ENCODE results near the gene DAPP1. TPM values are rescaled to one million over a fixed set of nuclear protein-coding genes. Genes with fewer than 3 reads are reported as not detected.

The DAPP1 gene
- total and polyA plus RNA-seq, 3 experiments from 2014 or later, result 10.3 to 20.9 (median 18.8) TPM

Other genes starting within 250 kb of the DAPP1 start
- gene MTTP, start 242.0 kb upstream of the DAPP1 start, total RNA-seq, result not detected
- not detected for gene MTTP, start 242.0 kb upstream of the DAPP1 start, polyA plus RNA-seq
- not detected for gene C4orf54, start 159.0 kb upstream of the DAPP1 start, total RNA-seq
- not detected for gene C4orf54, start 159.0 kb upstream of the DAPP1 start, polyA plus RNA-seq
- gene LAMTOR3, start 77.6 kb downstream of the DAPP1 start, total RNA-seq, result 10 to 100 TPM; 35.7 to 37.9 TPM
- 39.0 TPM for gene LAMTOR3, start 77.6 kb downstream of the DAPP1 start, polyA plus RNA-seq
- 10 to 100 TPM; 43.8 to 46.5 TPM for gene DNAJB14, start 129.8 kb downstream of the DAPP1 start, total RNA-seq
- 63.3 TPM for gene DNAJB14, start 129.8 kb downstream of the DAPP1 start, polyA plus RNA-seq
- gene H2AZ1, start 133.4 kb downstream of the DAPP1 start, total RNA-seq, result 100 to 1,000 TPM; 494 to 515 TPM
- 372 TPM for gene H2AZ1, start 133.4 kb downstream of the DAPP1 start, polyA plus RNA-seq